ENCODE measurements around the gene SPINT2.

- TF ChIP-seq CTCF (IDR thresholded peaks at IDR 0.05; ENCODE audit: low read depth, low read length, missing input control), result no peak
- TF ChIP-seq SP1 (IDR thresholded peaks at IDR 0.05), result no peak
- no peak for TF ChIP-seq JUND (IDR thresholded peaks at IDR 0.05)
- no peak for TF ChIP-seq MAX (IDR thresholded peaks at IDR 0.05)
- no peak for TF ChIP-seq YY1 (IDR thresholded peaks at IDR 0.05)
- no peak for TF ChIP-seq RXRA (IDR thresholded peaks at IDR 0.05)
- no peak for TF ChIP-seq ZBTB33 (IDR thresholded peaks at IDR 0.05)
- TF ChIP-seq TAF1 (conservative IDR thresholded peaks at IDR 0.05), result no peak
- TF ChIP-seq FOXA1 (IDR thresholded peaks at IDR 0.05), result no peak
- TF ChIP-seq HNF4A (conservative IDR thresholded peaks at IDR 0.05), result no peak
- no peak for TF ChIP-seq EGR1 (IDR thresholded peaks at IDR 0.05; ENCODE audit: low read depth in 2 of 2)
- TF ChIP-seq ATF3 (IDR thresholded peaks at IDR 0.05), result no peak
- no peak for TF ChIP-seq FOXA2 (IDR thresholded peaks at IDR 0.05)
- no peak for TF ChIP-seq REST (IDR thresholded peaks at IDR 0.05)
These were observed 45.4 kb downstream of the SPINT2 start for GRCh38 chr19:38309615-38310278.
